Left ventricle myocardium inferior (tissue), 1 donor: Measurements from ENCODE around the gene SECISBP2. TPM values are rescaled to one million over a fixed set of nuclear protein-coding genes. Genes with fewer than 3 reads are reported as not detected.
A peak's percentile ranks its signal among the peaks of the same experiment; 100 is the strongest.
"Not testable (repeated sequence)": the region's sequence is repeated elsewhere in the genome, so short reads cannot be mapped to it uniquely, and the experiment has no call there.

Source experiments
- DNase-seq: peaks from one replicate; pipeline ENCODE4 v3.0.0-alpha.2; 2020
- H3K27ac ChIP-seq: fragments of 200-600 bp; replicated peaks from 2 replicates; pipeline ENCODE4 v1.8.0; 2021
- H3K27me3 ChIP-seq: fragments of 200-600 bp; 2 replicates; pipeline ENCODE4 v1.8.0; 2021; ENCODE audit warnings: low read depth
- H3K36me3 ChIP-seq: fragments of 200-600 bp; 2 replicates; pipeline ENCODE4 v1.8.0; 2021
- H3K4me1 ChIP-seq: fragments of 200-600 bp; 2 replicates; pipeline ENCODE4 v1.8.0; 2021
- H3K4me3 ChIP-seq: fragments of 200-600 bp; 2 replicates; pipeline ENCODE4 v1.8.0; 2021; ENCODE audit warnings: mild to moderate bottlenecking, moderate library complexity
- H3K9me3 ChIP-seq: fragments of 200-600 bp; replicated peaks from 2 replicates; pipeline ENCODE4 v1.8.0; 2021
- intact Hi-C: fragments of 100-400 bp; cut with micrococcal nuclease; formaldehyde crosslinking; loops from one replicate; pipeline ENCODE4 v1.11.0; 2022
- long read RNA-seq: library from polyadenylated mRNA; unstranded; transcript quantifications from one replicate; pipeline ENCODE4 v2.0.0, GENCODE V29; 2021
- total RNA-seq: library from RNA; stranded (reverse); fragmentation: NEBNext Ultra II Directional; extraction: Animal tissue kit (Norgen Biotek cat#: 25700); gene quantifications from one replicate; pipeline ENCODE4 v1.2.1, GENCODE V29; 2021
- TF ChIP-seq, protein P1 (sequence below): fragments of 200-600 bp; IDR thresholded peaks from 2 replicates; pipeline ENCODE4 v1.8.0; 2021; ENCODE audit warnings: antibody characterized with exemption, mild to moderate bottlenecking, borderline replicate concordance
- donor health status: DM: no; HTN: yes; CAD: no; lungs with severe emphysema.

Gene SECISBP2, protein sequence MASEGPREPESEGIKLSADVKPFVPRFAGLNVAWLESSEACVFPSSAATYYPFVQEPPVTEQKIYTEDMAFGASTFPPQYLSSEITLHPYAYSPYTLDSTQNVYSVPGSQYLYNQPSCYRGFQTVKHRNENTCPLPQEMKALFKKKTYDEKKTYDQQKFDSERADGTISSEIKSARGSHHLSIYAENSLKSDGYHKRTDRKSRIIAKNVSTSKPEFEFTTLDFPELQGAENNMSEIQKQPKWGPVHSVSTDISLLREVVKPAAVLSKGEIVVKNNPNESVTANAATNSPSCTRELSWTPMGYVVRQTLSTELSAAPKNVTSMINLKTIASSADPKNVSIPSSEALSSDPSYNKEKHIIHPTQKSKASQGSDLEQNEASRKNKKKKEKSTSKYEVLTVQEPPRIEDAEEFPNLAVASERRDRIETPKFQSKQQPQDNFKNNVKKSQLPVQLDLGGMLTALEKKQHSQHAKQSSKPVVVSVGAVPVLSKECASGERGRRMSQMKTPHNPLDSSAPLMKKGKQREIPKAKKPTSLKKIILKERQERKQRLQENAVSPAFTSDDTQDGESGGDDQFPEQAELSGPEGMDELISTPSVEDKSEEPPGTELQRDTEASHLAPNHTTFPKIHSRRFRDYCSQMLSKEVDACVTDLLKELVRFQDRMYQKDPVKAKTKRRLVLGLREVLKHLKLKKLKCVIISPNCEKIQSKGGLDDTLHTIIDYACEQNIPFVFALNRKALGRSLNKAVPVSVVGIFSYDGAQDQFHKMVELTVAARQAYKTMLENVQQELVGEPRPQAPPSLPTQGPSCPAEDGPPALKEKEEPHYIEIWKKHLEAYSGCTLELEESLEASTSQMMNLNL
- 13.8 TPM for total RNA-seq
- long read RNA-seq, transcript SECISBP2-202 (17 exons, 3,462 nt): major isoform, 13 of 27 reads
- long read RNA-seq, partial matches to known transcripts: 5 of 27 reads
- long read RNA-seq, other reads (novel, unspliced or antisense): 8 of 27 reads

DNA sequence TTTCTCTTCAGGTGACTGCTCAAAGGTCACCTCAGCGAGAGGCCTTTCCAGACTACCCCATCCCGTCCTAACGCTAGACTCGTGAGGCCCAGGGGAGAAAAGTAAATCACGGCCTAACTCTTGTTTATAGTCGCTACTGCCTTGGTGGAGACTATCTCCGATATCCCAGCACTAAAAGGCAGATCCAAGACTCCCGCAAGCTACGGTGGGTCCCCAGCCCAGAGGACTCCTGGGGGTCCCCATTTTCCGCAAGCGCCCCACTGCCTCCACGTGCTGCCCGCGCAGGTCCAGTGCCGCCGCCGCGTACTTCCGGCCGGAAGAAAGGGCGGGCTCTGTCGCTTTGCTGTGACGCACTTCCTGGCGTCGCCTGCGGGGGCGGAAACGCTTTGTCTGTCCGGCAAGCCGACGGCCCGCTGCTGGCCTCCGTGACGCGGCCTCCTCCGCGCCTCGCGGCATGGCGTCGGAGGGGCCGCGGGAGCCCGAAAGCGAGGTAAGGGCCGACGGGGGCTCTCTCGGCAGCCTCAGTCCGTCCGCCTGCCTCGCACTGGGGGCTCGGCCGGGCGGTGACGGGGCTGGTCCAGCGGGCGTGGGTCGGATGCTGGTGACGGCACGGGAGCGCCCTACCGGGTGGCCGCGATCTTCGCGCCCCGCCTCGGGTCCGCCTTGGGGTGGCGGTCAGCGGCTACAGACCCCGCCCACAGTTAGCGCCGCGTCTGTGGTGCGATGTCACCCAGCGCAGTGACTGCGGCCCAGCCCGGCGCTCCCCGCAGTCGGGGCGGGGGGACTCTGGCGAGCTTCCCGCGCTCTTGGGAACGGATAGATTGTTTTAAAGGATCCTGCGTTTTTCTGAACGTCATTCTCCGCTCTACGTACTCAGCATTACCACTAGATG lies at the start of gene SECISBP2:
TSS of gene SECISBP2 (plus strand) at position 378 of the 892 bp plus-strand sequence. CDS start at position 455, 77 bp downstream.
- TF ChIP-seq, protein P1, sequence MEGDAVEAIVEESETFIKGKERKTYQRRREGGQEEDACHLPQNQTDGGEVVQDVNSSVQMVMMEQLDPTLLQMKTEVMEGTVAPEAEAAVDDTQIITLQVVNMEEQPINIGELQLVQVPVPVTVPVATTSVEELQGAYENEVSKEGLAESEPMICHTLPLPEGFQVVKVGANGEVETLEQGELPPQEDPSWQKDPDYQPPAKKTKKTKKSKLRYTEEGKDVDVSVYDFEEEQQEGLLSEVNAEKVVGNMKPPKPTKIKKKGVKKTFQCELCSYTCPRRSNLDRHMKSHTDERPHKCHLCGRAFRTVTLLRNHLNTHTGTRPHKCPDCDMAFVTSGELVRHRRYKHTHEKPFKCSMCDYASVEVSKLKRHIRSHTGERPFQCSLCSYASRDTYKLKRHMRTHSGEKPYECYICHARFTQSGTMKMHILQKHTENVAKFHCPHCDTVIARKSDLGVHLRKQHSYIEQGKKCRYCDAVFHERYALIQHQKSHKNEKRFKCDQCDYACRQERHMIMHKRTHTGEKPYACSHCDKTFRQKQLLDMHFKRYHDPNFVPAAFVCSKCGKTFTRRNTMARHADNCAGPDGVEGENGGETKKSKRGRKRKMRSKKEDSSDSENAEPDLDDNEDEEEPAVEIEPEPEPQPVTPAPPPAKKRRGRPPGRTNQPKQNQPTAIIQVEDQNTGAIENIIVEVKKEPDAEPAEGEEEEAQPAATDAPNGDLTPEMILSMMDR: peak; percentile 82
- Histone ChIP-seq H3K36me3 (no peaks in the 10 kb centered on the region), H3K27me3 (no peaks in the 10 kb centered on the region), H3K9me3 (no peaks in the 10 kb centered on the region), H3K4me1 (peaks cover 56% of the 10 kb centered on the region), H3K4me3 (peak within 1 kb of the TSS; percentile 84), H3K27ac (peak within 1 kb of the TSS; percentile 100)
- peak; percentile 97 for DNase-seq
- intact Hi-C loops: no loop called here

GRCh38 chr9:89273528-89274279 lies 44.6 kb upstream of the SECISBP2 start:
- no peaks in the 10 kb centered on the region for H3K27me3 ChIP-seq
- no peak overlapping the region for H3K27ac ChIP-seq
- H3K9me3 ChIP-seq: peaks cover 43% of the 10 kb centered on the region
- TF ChIP-seq, protein P1: no peak
- intact Hi-C loops: no loop called here
- H3K36me3 ChIP-seq: no peaks in the 10 kb centered on the region
- no peak for DNase-seq
- no peaks in the 10 kb centered on the region for H3K4me1 ChIP-seq
- no peak overlapping the region for H3K4me3 ChIP-seq

- intact Hi-C loops: no loop called here
- Histone ChIP-seq H3K27ac (no peak overlapping the region), H3K9me3 (peaks cover 43% of the 10 kb centered on the region), H3K4me3 (no peak overlapping the region), H3K4me1 (no peaks in the 10 kb centered on the region), H3K36me3 (no peaks in the 10 kb centered on the region), H3K27me3 (no peaks in the 10 kb centered on the region)
- TF ChIP-seq, protein P1: no peak
- no peak for DNase-seq
Observed at GRCh38 chr9:89274838-89275237, 43.5 kb upstream of the SECISBP2 start.

DNA sequence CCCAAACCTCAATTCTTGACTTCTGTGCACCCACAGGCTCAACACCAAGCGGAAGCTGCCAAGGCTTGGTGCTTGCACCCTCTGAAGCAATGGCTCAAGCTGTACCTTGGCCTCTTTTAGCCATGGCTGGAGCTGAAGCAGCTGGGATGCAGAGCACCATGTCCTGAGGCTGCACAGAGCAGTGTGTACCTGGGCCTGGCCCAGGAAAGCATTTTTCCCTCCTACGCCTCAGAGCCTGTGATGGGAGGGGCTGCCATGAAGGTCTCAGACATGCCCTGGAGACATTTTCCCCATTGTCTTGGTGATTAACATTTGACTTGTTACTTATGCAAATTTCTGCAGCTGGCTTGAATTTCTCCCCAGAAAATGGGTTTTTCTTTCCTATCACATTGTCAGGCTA lies 42.3 kb upstream of the SECISBP2 start:
- H3K4me1 ChIP-seq: not testable (repeated sequence)

GRCh38 chr9:89277043-89277442 lies 41.3 kb upstream of the SECISBP2 start:
- peaks cover 32% of the 10 kb centered on the region for H3K9me3 ChIP-seq
- H3K27me3 ChIP-seq: no peaks in the 10 kb centered on the region
- no peak overlapping the region for H3K4me3 ChIP-seq
- DNase-seq: no peak
- TF ChIP-seq, protein P1: no peak
- intact Hi-C loops: no loop called here
- no peaks in the 10 kb centered on the region for H3K4me1 ChIP-seq
- H3K27ac ChIP-seq: no peak overlapping the region
- no peaks in the 10 kb centered on the region for H3K36me3 ChIP-seq

More for the DNA sequence above, 42.3 kb upstream of the SECISBP2 start:
- intact Hi-C loops, H3K36me3 ChIP-seq, H3K27me3 ChIP-seq, H3K27ac ChIP-seq, H3K4me3 ChIP-seq, DNase-seq: not testable (repeated sequence)
- peaks cover 35% of the 10 kb centered on the region for H3K9me3 ChIP-seq
